Measurements from ENCODE around the gene ASPSCR1.
"Not testable (repeated sequence)": the region's sequence is repeated elsewhere in the genome, so short reads cannot be mapped to it uniquely, and the experiment has no call there.

The ASPSCR1 gene

DNA sequence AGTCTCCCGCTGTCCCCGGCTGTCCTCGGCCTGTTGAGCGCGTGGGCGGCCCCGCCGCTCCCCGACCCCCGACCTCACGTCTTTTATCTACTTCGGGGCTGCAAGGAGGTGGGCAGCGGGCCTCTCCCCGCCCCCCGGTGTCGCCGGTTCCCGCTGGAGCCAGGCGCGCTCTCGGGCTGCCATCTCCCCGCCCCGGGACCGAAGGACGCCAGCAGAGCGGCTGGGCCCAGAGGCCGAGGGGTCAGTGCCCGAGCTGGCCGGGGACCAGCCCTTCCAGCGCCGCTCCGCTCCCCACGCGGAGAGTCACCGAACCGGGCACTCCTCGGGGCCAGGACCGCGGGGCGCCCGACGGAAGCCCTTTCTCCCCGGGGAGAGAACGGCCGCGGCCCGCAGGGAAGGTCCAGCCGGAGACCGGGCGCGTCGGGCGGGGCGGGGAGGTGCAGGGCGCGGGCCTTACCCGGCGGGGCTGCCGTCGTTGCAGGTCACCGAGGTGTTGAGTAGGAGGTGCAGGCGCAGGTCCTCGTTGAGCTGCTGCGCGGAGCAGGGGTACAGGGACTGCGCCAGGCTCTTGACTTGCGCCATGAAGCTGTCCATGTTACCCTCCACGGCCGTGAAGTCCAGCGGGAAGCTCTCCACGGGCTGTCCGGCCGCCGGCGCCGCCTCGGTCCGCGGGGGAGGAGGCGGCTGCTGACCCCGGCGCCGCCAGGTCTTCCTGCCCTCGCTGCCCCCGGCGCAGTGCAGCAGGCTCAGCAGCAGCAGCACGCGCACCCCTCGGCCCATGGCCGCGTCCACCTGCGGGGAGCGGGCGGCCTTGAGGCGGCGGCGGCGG is 17.1 kb upstream of the ASPSCR1 start:
- DNase-seq (ENCODE audit: low read depth), result no peak

DNA sequence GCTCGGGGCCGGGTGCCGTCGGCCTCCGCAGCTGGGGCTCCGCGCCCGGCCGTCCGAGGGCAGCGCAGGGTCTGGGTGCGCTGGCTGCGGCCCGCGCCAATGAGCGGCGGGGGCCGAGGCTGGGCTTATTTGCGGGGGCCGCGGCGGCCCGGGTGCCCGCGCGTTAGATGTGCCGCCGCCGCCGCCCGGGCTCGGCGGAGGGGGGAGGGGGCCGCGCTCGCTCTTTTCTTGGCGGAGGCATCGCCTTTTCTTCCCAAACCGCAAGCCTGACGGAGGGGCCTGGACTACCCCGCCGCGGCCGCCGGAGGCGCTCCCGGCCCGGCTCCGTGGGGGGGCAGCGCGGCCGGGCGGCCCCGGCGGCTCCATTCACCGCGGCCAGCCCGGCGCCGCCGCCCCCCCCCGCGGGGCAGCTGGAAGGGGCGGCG is 16.3 kb upstream of the ASPSCR1 start, which contains the start of gene NOTUM:
NOTUM (minus strand) TSS at position 101 of the 425 bp plus-strand sequence. CDS start 278 bp downstream, outside the sequence.
- DNase-seq (ENCODE audit: low read depth), result no peak

DNA sequence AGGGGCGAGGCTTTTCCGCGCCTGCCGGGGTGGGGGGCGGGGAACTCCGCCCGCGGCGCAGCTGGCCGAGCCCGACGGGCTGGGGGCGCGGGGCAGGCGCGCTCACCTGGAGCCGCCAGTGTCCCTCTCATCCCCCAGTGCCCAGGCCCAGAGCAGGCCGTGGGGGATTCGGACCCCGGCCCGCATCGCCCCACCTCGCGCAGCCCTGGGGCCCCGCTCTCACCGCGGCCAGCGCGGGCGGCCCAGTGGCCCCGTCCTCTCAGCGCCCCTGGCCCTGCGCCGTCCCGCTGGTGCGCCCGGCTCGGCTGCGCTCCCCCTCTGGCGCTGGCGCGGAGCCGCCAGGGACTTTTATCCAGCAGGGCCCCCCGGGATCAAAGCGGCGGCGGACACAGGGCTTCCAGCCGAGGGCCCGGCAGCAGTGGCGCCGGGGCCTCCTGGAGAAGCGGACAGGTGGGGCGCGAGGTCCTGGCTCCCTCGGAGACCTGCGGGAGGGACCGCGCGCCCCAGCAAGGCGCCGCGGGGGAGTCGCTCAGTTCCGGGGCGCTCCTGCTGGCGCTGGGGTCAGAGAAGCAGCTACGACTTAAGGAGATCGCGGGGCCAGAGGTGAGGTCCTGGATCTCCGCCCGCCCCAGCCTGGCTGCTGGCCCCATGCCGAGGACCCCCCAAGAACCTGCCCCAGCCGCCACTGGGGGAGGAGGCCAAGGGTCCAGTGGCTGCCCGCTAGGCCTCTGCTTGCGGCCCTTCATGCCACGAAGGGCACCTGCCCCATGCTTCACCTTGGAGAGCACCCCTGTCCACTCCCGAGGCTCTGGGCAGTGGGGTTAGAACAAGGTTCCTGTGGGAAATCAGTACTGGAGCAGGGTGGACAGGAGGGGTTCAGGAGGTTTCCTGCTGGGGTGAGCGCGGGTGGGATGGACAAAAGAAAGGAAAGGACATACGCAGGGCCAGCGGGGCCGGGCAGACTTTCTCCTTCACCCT is 15.6 kb upstream of the ASPSCR1 start:
- no peak for DNase-seq (ENCODE audit: low read depth)

DNA sequence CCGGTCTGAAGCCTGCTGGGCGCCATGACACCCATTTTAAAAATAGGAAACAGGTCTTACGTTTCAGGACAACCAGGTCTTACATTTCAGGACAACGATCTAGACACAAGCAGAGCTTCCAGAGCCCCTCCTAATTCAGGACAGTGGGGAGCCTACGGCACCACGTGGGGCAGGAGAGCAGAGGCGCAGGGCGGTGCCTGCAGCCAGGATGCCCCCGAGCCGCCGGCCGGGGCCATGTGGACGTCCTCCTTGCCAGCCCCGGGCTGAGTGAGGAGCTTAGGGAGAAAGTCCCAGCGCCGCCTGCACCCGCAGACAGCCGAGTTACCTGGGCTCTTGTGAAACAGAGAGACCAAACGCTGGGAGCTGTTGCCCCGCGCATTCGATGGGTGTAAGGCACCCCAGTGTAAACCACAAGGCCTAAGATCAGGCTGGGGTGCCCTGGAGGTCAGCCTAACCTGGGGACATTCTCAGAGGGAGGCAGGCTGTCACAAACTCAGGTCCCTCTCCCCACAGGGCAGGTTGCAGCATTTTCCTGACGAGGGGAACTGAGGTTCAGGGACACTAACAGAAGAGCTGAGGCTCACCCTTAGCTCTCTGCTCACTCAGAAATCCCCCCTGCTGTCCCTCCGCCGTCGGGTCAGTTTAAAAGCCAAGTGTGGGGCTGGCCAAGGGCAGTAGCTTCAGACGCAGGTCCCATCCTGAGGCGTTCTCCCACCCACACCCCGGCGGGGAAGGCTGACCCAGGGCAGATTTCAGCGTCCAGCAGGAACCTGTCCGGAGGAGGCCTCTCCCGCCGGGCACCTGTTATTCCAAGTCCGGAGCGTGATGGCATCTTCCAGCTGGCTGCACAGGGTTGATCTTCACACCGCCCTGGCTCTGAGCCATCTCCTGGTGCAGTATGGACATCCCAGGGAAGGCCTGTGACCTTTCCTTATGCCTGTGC is 14.7 kb upstream of the ASPSCR1 start:
- no peak for DNase-seq (ENCODE audit: low read depth)

DNA sequence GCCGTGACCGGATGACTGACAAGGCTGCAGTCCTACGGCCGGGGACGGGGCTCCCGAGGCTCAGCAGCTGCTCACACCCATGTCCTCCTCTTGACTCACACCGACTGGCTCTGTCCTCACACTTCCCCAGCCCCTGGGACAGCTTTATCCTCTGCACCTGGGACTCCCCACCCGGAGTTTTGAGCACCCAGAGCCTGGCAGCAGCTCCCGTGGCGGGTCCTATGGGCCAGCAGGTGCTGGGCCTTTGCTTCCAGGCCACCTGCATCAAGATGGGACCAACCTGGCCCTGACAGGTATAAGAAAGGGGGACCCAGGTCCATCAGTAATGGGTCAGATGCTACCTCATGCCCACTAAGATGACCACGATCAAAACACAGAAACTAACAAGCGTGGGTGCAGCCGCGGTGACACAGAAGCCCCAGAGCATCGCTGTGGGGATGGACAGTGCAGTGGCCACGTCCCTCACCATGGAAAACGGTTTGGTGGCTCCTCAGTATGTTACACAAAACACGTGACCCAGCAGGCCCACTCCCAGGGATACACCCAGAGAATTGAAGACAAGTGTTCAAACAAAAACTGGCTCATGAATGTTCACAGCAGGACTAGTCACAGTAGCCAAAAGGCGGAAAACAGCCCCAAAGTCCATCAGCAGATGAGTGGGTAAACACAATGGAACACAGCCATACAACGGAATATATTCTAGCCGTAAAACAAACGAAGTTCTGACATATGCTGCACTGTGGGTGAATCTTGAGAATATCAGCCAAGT is 13.2 kb upstream of the ASPSCR1 start:
- no peak for DNase-seq (ENCODE audit: low read depth)

DNA sequence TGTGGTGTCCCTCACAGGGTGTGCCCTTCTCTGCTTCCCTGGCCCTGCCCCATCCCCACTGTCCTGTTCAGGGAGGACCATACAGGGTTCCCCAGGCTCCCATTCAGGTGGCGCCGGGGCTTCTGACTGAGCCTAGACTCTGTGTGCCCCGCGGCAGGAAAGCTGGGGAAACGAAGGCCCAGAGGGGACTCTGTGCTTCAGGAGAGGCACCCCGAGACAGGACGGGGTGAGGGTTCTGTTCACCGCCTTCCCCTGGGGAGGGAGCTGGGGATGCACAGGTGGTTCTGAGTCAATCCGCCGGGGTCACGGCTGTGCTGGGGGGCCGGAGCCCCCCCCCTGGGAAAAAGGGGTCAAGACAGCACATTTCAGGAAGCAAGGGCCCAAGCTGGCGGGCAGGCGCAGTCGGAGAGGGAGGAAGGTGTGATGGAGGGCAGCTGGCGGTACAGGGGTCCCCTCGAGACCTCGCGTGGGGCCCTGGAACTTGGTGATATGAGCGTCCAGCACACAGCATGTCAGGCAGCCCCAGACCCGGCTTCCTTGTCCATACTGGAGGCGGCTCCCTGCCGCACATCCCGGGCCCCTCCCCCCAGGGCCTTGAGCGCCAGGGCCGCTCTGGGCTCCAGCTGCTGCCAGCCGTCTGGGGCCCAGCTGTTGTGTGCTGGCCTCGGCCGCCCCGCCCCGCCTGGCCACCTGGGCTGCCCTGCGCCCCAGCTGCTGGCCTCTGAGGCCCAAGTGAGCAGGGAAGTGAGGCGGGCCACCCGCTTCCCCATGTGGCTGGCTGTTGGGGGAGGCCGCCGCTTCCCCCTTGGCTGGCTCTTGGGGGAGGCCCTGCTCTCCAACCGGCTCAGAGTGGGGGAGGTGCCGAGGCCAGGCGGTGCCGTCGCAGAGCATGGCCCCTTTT is 10.8 kb upstream of the ASPSCR1 start:
- DNase-seq (ENCODE audit: low read depth), result no peak

DNA sequence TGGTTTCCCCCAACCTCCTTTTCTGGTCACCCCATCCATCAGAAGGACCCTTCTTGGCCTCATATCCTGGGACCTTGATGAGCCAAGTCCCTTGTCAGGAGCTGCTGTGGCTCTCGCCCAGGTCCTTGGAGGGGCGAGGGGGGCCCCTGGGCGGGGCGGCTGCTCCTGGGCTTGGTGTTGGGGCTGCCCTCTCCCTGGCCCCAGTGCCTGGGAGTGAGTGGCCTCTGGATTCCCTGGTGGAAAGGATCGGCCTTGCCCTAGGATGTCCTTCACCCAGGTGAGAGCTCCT is 10.2 kb upstream of the ASPSCR1 start:
- no peak for DNase-seq (ENCODE audit: low read depth)

DNA sequence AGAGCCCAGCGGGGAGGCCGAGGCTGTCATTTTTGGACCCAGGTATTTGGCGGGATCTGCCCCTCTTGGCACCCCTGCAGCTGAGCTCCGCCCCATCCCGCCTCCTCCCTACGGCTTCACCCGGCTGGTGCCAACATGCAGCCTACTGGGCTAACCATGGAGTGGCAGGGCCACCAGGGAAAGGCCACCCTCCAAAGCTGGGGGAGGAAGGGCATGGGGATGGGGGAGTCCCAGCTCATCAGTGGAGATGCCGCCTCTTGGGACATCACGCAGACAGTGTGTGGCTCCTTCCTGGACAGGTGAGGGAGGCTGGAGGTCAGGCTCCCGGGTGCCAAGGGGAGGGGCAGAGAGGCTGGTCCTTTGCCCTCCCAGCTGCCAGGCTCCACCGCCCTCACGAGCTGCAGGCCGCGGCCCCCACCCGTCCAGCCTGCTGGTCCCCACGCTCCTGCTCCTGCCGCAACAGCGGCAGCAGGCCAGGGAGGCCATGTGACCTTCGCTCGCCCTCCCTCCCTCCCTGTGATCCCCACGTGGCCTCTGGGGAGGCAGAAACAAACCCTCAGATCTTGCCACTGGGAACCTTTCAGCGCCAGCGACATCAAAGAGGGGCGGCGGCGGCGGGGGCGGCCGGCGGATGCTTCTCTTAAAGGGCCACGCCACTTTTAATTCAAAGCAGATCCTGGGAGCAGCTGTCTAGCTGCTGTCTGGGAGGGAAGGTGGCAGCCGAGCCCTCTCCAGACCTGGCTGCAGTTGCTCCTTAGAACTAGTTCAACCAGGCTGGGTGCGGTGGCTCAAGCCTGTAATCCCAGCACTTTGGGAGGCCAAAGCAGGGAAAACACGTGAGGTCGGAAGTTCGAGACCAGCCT is 9.7 kb upstream of the ASPSCR1 start:
- peak; percentile 73 for DNase-seq (ENCODE audit: low read depth)

DNA sequence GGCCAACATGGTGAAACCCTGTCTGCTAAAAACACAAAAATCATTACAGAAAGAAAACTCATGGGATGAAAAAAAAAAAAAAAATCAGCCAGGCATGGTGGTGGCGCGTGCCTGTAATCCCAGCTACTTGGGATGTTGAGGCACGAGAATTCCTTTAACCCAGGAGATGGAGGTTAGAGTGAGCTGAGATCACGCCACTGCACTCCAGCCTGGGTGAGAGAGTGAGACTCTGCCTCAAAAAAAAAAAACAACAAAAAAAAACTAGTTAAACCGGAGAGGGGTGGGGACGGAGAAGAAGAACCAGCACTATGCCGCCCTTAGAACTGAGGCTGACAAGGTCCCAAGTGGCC is 9.1 kb upstream of the ASPSCR1 start:
- DNase-seq (ENCODE audit: low read depth), result no peak

DNA sequence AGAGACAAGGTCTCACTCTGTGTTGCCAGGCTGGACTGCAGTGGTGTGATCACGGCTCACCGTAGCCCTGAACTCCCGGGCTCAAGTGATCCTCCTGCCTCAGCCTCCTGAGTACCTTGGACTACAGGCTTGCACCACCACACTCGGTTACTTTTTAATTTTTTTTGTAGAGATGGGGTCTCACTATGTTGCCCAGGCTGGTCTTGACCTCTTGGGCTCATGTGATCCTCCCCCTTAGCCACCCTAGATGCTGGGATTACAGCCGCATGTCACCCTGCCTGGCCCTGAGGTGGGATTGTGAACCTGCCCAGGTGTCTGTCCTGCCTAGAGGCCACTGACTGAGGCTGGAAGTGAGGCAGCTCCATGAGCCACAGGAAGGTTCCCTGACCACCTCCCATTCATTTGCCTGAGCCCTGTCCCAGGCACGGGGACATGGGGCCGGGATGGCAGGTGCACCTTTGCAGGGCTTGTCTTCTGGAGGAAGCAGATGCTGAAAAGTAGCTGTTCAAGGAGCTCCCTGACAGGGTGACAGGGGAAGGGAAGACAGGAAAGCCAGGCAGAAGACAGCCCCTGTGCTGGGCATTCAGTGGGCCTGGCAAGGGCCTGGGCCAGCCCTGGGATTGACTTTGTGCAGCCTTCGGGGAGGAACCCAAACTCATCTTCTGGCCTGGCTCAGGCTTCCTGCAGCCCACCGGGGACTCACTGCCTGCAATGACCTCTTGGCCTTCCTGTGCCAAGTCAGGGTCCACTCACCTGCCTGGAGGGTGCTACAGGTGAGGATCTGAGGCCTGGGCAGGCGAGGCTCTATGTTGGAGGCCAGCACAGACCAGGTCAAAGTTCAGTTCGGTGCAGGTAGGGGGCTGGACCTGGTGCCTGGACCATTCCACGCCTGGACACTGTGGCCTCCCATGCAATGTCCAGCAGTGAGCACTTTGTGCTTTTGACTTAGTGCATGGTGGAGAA is 8.3 kb upstream of the ASPSCR1 start:
- DNase-seq (ENCODE audit: low read depth), result no peak

DNA sequence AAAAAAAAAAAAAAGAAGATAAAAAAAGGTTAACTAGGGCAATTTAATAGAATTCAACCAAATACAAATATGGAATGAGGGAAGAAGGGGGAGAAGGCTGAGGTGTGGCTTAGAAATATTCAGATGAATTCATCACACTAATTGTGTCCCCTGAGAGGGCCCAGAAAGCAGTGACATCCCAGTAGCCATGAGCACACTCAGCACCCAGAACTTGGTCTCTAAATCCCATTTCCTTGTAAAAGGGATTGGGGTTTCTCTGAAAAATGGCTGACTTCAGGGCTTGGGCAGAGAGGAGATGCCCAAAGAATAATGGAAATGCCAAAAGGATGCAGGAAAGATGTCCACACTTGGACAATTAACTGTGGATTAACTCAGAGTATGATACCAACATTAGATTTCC is 4.0 kb upstream of the ASPSCR1 start:
- no peak for DNase-seq (ENCODE audit: low read depth)

DNA sequence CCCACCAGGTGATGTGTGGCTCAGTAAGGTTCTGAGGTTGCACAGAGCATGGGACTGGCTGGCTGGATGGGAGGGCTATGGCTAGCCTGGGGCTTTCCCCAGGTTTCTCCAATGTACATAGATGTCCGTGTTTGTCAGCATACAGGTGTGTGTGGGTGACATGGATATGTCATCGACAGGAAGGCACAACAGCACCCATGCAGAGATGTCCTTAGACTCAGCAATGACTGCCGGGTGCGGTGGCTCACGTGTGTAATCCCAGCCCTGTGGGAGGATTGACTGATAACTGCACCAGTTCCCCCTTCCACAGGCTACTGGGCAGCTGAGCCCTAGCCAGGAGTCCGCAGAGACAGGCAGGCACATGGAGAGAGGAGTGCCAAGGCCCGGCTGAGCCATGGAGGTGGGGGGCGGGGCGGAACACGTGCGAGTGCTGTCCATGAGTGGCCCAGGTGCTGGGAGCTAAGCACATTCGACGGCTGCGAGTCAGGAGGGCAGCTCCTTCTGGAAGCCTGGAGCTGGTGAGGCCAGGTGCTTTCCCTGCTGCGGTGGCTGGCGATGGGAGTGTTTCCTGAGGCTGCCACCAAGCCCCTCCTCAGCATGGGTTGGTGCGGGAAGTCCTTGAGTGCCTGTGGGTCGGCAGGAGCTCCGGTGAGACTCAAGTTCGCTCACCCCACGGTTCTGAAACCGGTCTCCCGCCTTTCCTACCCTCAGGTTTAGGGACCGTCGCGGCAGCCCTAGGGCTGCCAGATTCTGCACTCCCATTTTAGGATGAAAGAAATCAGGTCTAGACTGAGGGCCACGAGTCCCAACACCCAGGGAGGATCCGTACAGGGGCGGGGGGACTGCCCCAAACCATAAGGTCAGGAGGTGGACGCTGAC is 858 bp upstream of the ASPSCR1 start:
- DNase-seq (ENCODE audit: low read depth), result no peak

DNA sequence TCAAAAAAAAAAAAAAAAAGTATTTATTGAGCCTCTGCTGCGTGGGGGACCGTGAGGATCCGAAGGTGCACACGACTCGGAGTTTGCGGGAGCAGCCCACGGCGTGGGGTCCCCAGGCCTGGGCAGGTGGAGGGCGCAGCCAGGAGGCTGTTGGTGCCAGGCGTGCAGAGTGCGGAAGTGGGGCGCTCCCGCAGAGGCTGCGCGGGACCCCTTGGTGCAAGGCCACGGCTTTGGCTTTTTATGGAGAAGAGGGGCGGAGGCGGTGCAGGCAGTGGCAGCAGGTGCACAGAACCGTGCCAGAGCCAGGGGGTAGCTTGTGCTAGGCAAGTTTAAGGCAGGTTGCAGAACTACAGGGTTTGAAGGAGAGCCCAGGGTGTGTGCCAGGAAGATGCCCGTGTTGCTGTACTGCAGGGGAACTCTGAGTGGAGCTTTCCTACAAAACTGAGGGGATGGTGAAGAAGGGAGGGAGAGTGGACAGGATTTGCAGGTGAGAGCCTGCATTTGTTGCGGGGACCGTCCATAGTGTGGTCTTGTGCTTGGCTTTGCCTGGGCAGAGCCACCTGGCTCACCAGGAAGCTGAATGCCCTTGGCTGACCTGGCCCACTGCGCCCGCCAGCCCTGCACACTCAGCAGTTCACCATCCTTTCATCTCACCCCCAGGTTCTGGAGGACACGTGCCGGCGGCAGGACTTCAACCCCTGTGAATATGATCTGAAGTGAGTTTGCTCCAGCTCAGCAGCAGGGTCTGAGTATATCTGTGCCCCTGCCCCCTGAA is 1.3 kb downstream of the ASPSCR1 start:
- DNase-seq (ENCODE audit: low read depth), result no peak

DNA sequence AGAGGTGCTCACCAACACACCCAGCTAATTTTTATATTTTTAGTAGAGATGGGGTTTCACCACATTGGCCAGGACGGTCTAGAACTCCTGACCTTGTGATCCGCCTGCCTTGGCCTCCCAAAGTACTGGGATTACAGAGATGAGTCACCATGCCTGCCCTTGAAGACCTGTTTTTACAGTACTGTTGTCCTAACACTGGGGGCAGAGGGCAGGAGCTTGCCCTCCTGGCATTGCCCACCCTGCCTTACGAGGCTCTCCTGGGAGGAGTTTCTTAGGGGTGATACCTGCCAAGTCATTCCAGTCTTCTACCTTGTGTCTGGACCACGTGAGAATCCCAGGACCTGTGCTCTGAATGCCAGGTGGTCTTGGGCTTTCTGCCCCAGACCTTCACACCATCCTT is 2.7 kb downstream of the ASPSCR1 start:
- no peak for DNase-seq (ENCODE audit: low read depth)

DNA sequence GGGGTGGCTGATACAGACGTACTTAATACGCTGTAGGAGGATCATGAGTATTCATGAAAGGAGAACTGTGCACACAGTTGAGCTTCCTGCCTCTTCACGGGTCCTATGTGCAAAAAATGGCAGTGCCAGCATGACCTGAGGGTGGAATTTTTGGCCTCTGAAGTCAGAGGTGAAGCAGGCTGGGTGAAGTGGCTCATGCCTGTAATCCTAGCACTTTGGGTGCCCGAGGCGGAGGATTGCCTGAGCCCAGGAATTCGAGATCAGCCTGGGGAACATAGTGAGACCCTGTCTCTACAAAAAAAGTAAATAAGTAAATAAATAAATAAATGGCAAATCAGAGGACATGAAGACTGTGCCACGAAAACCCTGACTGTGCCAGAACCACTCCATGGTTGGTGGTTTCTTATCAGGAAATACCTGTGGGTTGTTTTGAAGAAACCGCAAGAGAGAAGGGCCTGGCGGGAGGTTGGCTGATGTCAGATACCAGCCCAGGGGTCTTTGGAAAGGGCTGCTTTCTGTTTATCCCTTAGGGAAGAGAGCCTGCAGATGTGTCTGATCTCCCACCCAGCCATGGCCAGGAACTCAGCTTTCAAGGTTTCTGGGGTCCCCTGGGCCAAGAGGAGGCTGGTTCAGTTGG is 3.4 kb downstream of the ASPSCR1 start:
- no peak for DNase-seq (ENCODE audit: low read depth)

DNA sequence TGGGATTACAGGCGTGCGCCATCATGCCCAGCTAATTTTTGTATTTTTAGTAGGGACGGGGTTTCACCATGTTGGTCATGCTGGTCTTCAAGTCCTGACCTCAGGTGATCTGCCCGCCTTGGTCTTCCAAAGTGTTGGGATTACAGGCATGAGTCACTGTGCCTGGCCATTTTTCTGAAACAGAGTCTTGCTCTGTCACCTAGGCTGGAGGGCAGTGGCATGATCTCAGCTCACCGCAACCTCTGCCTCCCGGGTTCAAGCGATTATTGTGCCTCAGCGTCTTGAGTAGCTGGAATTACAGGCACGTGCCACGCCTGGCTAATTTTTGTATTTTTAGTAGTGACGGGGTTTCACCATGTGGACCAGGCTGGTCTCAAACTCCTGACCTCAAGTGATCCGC is 4.1 kb downstream of the ASPSCR1 start:
- DNase-seq (ENCODE audit: low read depth), result not testable (repeated sequence)
